IPS-18a (cell line): ENCODE results near the gene KRTAP10-3.
"Not testable (repeated sequence)": the region's sequence is repeated elsewhere in the genome, so short reads cannot be mapped to it uniquely, and the experiment has no call there.

ENCODE experiments used
- H3K27ac ChIP-seq: one replicate; pipeline ENCODE4 v1.5.1; 2013; ENCODE audit warnings: low read length
- H3K27me3 ChIP-seq: one replicate; pipeline ENCODE4 v1.6.1; 2013; ENCODE audit warnings: mild to moderate bottlenecking, low read length; ENCODE audit not compliant: control insufficient read depth, insufficient read depth
- H3K36me3 ChIP-seq: one replicate; pipeline ENCODE4 v1.6.1; 2013; ENCODE audit warnings: low read depth, low read length; ENCODE audit not compliant: control insufficient read depth
- H3K4me1 ChIP-seq: one replicate; pipeline ENCODE4 v1.6.1; 2013; ENCODE audit warnings: low read depth, low read length; ENCODE audit not compliant: control insufficient read depth
- H3K4me3 ChIP-seq: one replicate; pipeline ENCODE4 v1.5.1; 2013; ENCODE audit warnings: low read length
- H3K9ac ChIP-seq: one replicate; pipeline ENCODE4 v1.6.1; 2013; ENCODE audit warnings: mild to moderate bottlenecking, low read length, moderate library complexity
- H3K9me3 ChIP-seq: one replicate; pipeline ENCODE4 v1.6.1; 2013; ENCODE audit warnings: low read depth, low read length; ENCODE audit not compliant: control insufficient read depth

Gene KRTAP10-3

GRCh38 chr21:44585892-44586291, 27.3 kb upstream of the KRTAP10-3 start:
- H3K4me3 ChIP-seq: no peak overlapping the region
- no peaks in the 10 kb centered on the region for H3K4me1 ChIP-seq
- H3K27ac ChIP-seq: no peak overlapping the region
- H3K27me3 ChIP-seq: no peaks in the 10 kb centered on the region
- H3K36me3 ChIP-seq: no peaks in the 10 kb centered on the region
- no peaks in the 10 kb centered on the region for H3K9me3 ChIP-seq
- no peak overlapping the region for H3K9ac ChIP-seq

DNA sequence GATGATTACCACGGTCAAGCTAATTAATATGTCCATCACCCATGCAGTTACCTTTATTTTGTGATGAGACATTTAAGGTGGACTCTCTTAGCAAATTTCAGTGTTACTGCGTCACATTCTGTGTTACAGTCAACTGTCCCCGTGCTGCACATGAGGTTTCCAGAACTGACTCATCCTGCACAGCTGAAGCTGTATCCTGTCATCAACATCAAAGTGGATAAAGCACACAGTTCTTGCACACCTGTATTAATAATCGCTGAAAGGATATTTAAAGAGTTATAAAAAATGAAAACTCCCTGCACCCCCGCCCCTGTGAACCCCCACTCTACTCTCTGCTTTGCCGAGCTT, 25.2 kb upstream of the KRTAP10-3 start:
- no peaks in the 10 kb centered on the region for H3K36me3 ChIP-seq
- no peaks in the 10 kb centered on the region for H3K9me3 ChIP-seq
- H3K4me3 ChIP-seq: no peak overlapping the region
- no peaks in the 10 kb centered on the region for H3K4me1 ChIP-seq
- no peak overlapping the region for H3K9ac ChIP-seq
- no peaks in the 10 kb centered on the region for H3K27me3 ChIP-seq
- H3K27ac ChIP-seq: no peak overlapping the region

GRCh38 chr21:44583089-44583799, 24.6 kb upstream of the KRTAP10-3 start:
- Histone ChIP-seq H3K9me3 (no peaks in the 10 kb centered on the region), H3K9ac (no peak overlapping the region), H3K27ac (no peak overlapping the region), H3K4me3 (no peak overlapping the region), H3K36me3 (no peaks in the 10 kb centered on the region), H3K27me3 (no peaks in the 10 kb centered on the region), H3K4me1 (no peaks in the 10 kb centered on the region)

- Histone ChIP-seq H3K27me3 (no peaks in the 10 kb centered on the region), H3K4me1 (no peaks in the 10 kb centered on the region), H3K27ac (no peak overlapping the region), H3K36me3 (no peaks in the 10 kb centered on the region), H3K4me3 (no peak overlapping the region), H3K9ac (no peak overlapping the region), H3K9me3 (peaks cover 4% of the 10 kb centered on the region)
Observed at GRCh38 chr21:44582055-44582454, 23.5 kb upstream of the KRTAP10-3 start.

DNA sequence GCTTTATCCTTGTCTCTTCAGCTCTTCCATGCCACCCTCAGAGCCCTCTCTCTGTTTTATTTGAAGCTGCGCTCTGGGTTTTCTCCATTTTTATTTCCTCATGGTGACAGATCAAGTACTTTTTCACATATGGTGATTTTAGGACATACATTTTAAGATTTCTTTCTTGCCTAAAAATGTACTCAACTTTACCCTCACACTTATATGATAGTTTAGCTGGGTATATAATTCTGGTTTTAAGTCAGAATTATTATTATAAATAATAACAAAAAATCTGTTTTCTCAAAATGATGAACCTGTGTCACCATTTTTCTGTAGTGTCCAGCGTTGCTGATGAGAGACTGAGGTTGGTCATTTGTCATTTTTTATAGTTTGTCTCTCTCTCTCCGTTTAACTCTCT, 22.6 kb upstream of the KRTAP10-3 start:
- Histone ChIP-seq H3K9ac (no peak overlapping the region), H3K4me3 (no peak overlapping the region), H3K4me1 (no peaks in the 10 kb centered on the region), H3K9me3 (peaks cover 10% of the 10 kb centered on the region), H3K36me3 (no peaks in the 10 kb centered on the region), H3K27me3 (no peaks in the 10 kb centered on the region), H3K27ac (no peak overlapping the region)

- not testable (repeated sequence) for H3K4me3 ChIP-seq, H3K36me3 ChIP-seq, H3K27ac ChIP-seq, H3K4me1 ChIP-seq, H3K9me3 ChIP-seq, H3K27me3 ChIP-seq, H3K9ac ChIP-seq
Observed at GRCh38 chr21:44580231-44580821, 21.7 kb upstream of the KRTAP10-3 start, which contains the start of gene KRTAP10-5. Gene KRTAP10-5 (minus strand): TSS chr21:44580604. CDS start chr21:44580578, 26 bp downstream.

GRCh38 chr21:44579833-44580144, 21.2 kb upstream of the KRTAP10-3 start:
- Histone ChIP-seq H3K27me3 (no peaks in the 10 kb centered on the region), H3K36me3 (no peaks in the 10 kb centered on the region), H3K27ac (no peak overlapping the region)

DNA sequence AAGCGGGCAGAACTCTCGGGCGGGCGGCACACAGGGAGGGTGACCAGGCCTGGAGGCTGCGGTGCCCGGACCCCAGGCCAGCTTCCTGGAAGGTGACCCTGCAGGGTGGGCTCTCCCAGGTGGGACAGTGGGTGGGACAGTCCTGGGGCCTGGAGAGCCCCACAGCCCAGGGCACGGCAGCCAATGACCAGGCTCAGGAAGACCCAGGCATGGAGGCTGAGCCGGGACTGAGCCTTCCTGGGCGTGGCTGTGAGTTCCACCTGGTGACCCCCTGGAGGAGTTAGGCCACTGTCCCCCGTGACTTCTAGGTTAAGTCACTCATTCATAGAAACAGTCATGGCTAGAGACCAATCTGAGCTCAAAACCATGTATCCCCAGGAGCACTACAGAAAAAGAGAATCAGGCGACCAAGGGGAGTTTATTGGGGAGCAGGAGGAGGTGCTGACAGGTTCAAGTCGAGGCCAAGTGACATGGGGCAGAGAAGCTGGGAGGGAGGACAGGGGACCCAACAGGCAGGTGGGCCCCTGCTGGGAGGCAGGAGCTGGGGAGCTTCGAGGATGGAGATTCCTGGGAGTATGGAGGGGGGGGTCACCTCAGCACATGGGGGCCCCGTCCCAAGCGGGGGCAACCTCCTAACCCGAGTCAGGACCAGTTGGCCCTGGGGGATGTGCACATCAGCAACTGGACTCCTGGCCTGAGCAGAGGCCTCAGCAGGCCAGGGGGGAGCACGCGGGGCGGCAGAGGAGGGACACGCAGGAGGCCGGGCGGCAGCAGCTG, 20.6 kb upstream of the KRTAP10-3 start:
- Histone ChIP-seq H3K27ac (no peak overlapping the region), H3K9me3 (peaks cover 10% of the 10 kb centered on the region)

More at GRCh38 chr21:44579833-44580144, 21.2 kb upstream of the KRTAP10-3 start:
- H3K4me3 ChIP-seq: no peak overlapping the region
- no peaks in the 10 kb centered on the region for H3K4me1 ChIP-seq
- H3K9me3 ChIP-seq: peaks cover 10% of the 10 kb centered on the region
- no peak overlapping the region for H3K9ac ChIP-seq

GRCh38 chr21:44578371-44579055, 19.9 kb upstream of the KRTAP10-3 start:
- no peaks in the 10 kb centered on the region for H3K36me3 ChIP-seq
- no peaks in the 10 kb centered on the region for H3K4me1 ChIP-seq
- no peak overlapping the region for H3K9ac ChIP-seq
- no peak overlapping the region for H3K27ac ChIP-seq
- H3K4me3 ChIP-seq: no peak overlapping the region
- H3K9me3 ChIP-seq: peaks cover 10% of the 10 kb centered on the region
- H3K27me3 ChIP-seq: no peaks in the 10 kb centered on the region

More for the DNA sequence above, 20.6 kb upstream of the KRTAP10-3 start:
- Histone ChIP-seq H3K9ac (no peak overlapping the region), H3K4me3 (no peak overlapping the region), H3K4me1 (no peaks in the 10 kb centered on the region), H3K27me3 (no peaks in the 10 kb centered on the region), H3K36me3 (no peaks in the 10 kb centered on the region)

DNA sequence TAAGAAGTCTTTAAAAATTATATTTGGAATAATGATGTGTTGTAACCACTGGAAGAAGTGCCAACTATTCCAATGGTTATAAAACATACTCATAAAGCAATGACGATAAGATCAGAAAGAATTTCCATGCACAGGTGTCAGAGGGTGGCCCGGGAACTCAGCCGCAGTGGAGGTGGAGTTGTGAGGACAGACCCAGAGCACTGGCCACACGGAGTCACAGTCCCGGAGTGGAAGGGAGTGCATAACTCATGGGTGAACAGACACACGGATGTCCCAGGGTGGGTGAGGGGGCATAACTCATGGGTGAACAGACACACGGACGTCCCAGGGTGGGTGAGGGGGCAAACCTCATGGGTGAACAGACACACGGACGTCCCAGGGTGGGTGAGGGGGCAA, 17.4 kb upstream of the KRTAP10-3 start:
- no peak overlapping the region for H3K4me3 ChIP-seq
- peaks cover 10% of the 10 kb centered on the region for H3K9me3 ChIP-seq
- H3K27ac ChIP-seq: no peak overlapping the region
- no peaks in the 10 kb centered on the region for H3K36me3 ChIP-seq
- H3K27me3 ChIP-seq: no peaks in the 10 kb centered on the region
- H3K4me1 ChIP-seq: no peaks in the 10 kb centered on the region
- no peak overlapping the region for H3K9ac ChIP-seq

DNA sequence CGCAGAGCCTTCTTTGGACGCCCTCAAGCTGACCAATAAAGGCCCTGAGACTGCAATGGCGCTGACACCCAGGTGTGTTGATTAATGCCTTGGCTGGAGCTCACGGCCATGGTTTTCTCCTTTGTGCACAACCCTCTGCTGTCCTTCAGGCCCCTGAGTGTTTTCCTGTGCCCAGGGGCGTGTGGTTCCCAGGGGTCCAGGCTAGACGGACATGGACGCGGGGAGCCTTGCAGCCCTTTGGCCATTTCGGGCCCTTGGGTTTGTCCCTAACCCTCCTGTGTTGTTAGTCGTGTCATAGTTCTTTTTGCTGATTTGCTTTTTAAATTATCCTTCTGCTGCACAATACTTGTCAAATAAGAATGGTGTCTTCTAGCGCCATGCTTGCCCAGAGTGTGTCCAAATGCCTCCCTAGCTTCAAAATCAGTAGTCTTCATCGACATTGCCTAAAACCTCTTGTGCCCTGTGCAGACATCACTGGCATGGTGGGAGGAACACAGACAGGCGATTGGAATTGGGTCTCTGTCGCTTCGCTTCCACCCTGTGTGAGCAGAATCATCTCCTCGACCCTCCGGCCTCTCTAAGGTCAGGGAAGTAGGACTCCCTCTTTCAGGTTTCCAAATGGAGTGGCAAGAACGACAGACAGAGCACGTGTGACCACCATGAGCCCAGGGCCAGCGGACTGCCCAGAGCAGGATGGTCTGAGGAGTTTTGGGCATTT, 16.9 kb upstream of the KRTAP10-3 start:
- Histone ChIP-seq H3K36me3 (no peaks in the 10 kb centered on the region), H3K27ac (no peak overlapping the region), H3K4me1 (no peaks in the 10 kb centered on the region), H3K27me3 (no peaks in the 10 kb centered on the region), H3K9me3 (peaks cover 10% of the 10 kb centered on the region), H3K9ac (no peak overlapping the region), H3K4me3 (no peak overlapping the region)
